Activated CD4-positive, alpha-beta T cell treated with anti-CD3 and anti-CD28 coated beads, Interleukin-2, amount 10 ng/mL, durations not matched to agents 24 days and 14 days (primary cell): ENCODE results near the gene MAP1LC3B. TPM values are rescaled to one million over a fixed set of nuclear protein-coding genes. Genes with fewer than 3 reads are reported as not detected.
"Not testable (repeated sequence)": the region's sequence is repeated elsewhere in the genome, so short reads cannot be mapped to it uniquely, and the experiment has no call there.

Experiments used
- DNase-seq: peaks from one replicate; pipeline ENCODE4 v3.0.0; 2022
- H3K27ac Mint-ChIP-seq: one replicate; pipeline ENCODE4 v1.8.0; 2022; ENCODE audit warnings: mild to moderate bottlenecking, mixed read lengths
- H3K27me3 Mint-ChIP-seq: one replicate; pipeline ENCODE4 v1.8.0; 2022; ENCODE audit warnings: mixed read lengths
- H3K36me3 Mint-ChIP-seq: one replicate; pipeline ENCODE4 v1.8.0; 2022; ENCODE audit warnings: low read depth, mild to moderate bottlenecking, mixed read lengths
- H3K4me1 Mint-ChIP-seq: one replicate; pipeline ENCODE4 v1.8.0; 2021; ENCODE audit warnings: mixed read lengths
- H3K4me3 Mint-ChIP-seq: one replicate; pipeline ENCODE4 v1.8.0; 2022; ENCODE audit warnings: mild to moderate bottlenecking, moderate library complexity, mixed read lengths
- H3K9me3 Mint-ChIP-seq: one replicate; pipeline ENCODE4 v1.8.0; 2021; ENCODE audit warnings: mixed read lengths
- intact Hi-C: fragments of 100-400 bp; cut with micrococcal nuclease; formaldehyde crosslinking; loops from one replicate; pipeline ENCODE4 v1.15.1; 2023
- total RNA-seq: library from RNA; stranded (reverse); gene quantifications from 2 replicates; pipeline ENCODE4 v1.2.3, GENCODE V29; 2022

Gene MAP1LC3B
- total RNA-seq, 1 donor from 2014 or later = 38.3 TPM

GRCh38 chr16:87351320-87351698 is 40.8 kb upstream of the MAP1LC3B start:
- intact Hi-C loops = no loop called here

GRCh38 chr16:87352818-87353217 is 39.3 kb upstream of the MAP1LC3B start:
- Mint-ChIP-seq H3K27me3 (no peaks in the 10 kb centered on the region), H3K4me3 (no peak overlapping the region), H3K36me3 (peaks cover 12% of the 10 kb centered on the region), H3K9me3 (no peaks in the 10 kb centered on the region), H3K4me1 (no peaks in the 10 kb centered on the region), H3K27ac (no peak overlapping the region)
- intact Hi-C loops = no loop called here
- DNase-seq = no peak

More at GRCh38 chr16:87351320-87351698, 40.8 kb upstream of the MAP1LC3B start:
- H3K27me3 Mint-ChIP-seq = no peaks in the 10 kb centered on the region
- H3K4me3 Mint-ChIP-seq = no peak overlapping the region
- no peak for DNase-seq
- H3K4me1 Mint-ChIP-seq = no peaks in the 10 kb centered on the region
- H3K9me3 Mint-ChIP-seq = no peaks in the 10 kb centered on the region
- no peak overlapping the region for H3K27ac Mint-ChIP-seq
- H3K36me3 Mint-ChIP-seq = peaks cover 12% of the 10 kb centered on the region

- H3K9me3 Mint-ChIP-seq = no peaks in the 10 kb centered on the region
- H3K36me3 Mint-ChIP-seq = peaks cover 13% of the 10 kb centered on the region
- no peak overlapping the region for H3K4me3 Mint-ChIP-seq
- no peaks in the 10 kb centered on the region for H3K4me1 Mint-ChIP-seq
- no peak overlapping the region for H3K27ac Mint-ChIP-seq
- intact Hi-C loops = no loop called here
- H3K27me3 Mint-ChIP-seq = no peaks in the 10 kb centered on the region
- DNase-seq = no peak
These were observed 38.5 kb upstream of the MAP1LC3B start for GRCh38 chr16:87353613-87354012.

- Mint-ChIP-seq H3K9me3 (no peaks in the 10 kb centered on the region), H3K27ac (peak overlapping the region; percentile 20), H3K4me1 (peaks cover 5% of the 10 kb centered on the region), H3K4me3 (no peak overlapping the region), H3K36me3 (peaks cover 21% of the 10 kb centered on the region), H3K27me3 (no peaks in the 10 kb centered on the region)
- no peak for DNase-seq
- intact Hi-C loops = no loop called here
These were observed 35.7 kb upstream of the MAP1LC3B start for GRCh38 chr16:87356491-87356853.

GRCh38 chr16:87358250-87358649 is 33.9 kb upstream of the MAP1LC3B start:
- Mint-ChIP-seq H3K9me3 (no peaks in the 10 kb centered on the region), H3K4me3 (no peak overlapping the region), H3K27ac (no peak overlapping the region), H3K27me3 (no peaks in the 10 kb centered on the region), H3K36me3 (peaks cover 26% of the 10 kb centered on the region), H3K4me1 (peaks cover 5% of the 10 kb centered on the region)
- DNase-seq = no peak
- intact Hi-C loops = no loop called here

- H3K4me3 Mint-ChIP-seq = no peak overlapping the region
- intact Hi-C loops = no loop called here
- no peaks in the 10 kb centered on the region for H3K9me3 Mint-ChIP-seq
- no peaks in the 10 kb centered on the region for H3K27me3 Mint-ChIP-seq
- no peak for DNase-seq
- peaks cover 8% of the 10 kb centered on the region for H3K4me1 Mint-ChIP-seq
- H3K27ac Mint-ChIP-seq = no peak overlapping the region
- peaks cover 30% of the 10 kb centered on the region for H3K36me3 Mint-ChIP-seq
These were observed 33.4 kb upstream of the MAP1LC3B start for GRCh38 chr16:87358696-87359095.

GRCh38 chr16:87359121-87359520 is 33.0 kb upstream of the MAP1LC3B start:
- Mint-ChIP-seq H3K4me1 (peaks cover 8% of the 10 kb centered on the region), H3K27ac (no peak overlapping the region), H3K4me3 (no peak overlapping the region), H3K36me3 (peaks cover 30% of the 10 kb centered on the region), H3K27me3 (no peaks in the 10 kb centered on the region), H3K9me3 (no peaks in the 10 kb centered on the region)
- intact Hi-C loops = no loop called here
- DNase-seq = no peak

GRCh38 chr16:87360862-87361610 is 31.1 kb upstream of the MAP1LC3B start:
- Mint-ChIP-seq H3K9me3 (no peaks in the 10 kb centered on the region), H3K36me3 (peaks cover 35% of the 10 kb centered on the region)

GRCh38 chr16:87361916-87362619 is 30.1 kb upstream of the MAP1LC3B start:
- no peaks in the 10 kb centered on the region for H3K9me3 Mint-ChIP-seq
- intact Hi-C loops = no loop called here
- no peaks in the 10 kb centered on the region for H3K27me3 Mint-ChIP-seq
- peaks cover 19% of the 10 kb centered on the region for H3K4me1 Mint-ChIP-seq
- DNase-seq = no peak
- no peak overlapping the region for H3K4me3 Mint-ChIP-seq
- no peak overlapping the region for H3K27ac Mint-ChIP-seq
- peaks cover 37% of the 10 kb centered on the region for H3K36me3 Mint-ChIP-seq

More at GRCh38 chr16:87360862-87361610, 31.1 kb upstream of the MAP1LC3B start:
- Mint-ChIP-seq H3K4me3 (no peak overlapping the region), H3K27me3 (no peaks in the 10 kb centered on the region), H3K4me1 (peaks cover 19% of the 10 kb centered on the region), H3K27ac (no peak overlapping the region)
- DNase-seq = no peak
- intact Hi-C loops = no loop called here

GRCh38 chr16:87362828-87363559 is 29.1 kb upstream of the MAP1LC3B start:
- intact Hi-C loops, DNase-seq, H3K9me3 Mint-ChIP-seq, H3K4me3 Mint-ChIP-seq, H3K27ac Mint-ChIP-seq, H3K27me3 Mint-ChIP-seq: not testable (repeated sequence)
- Mint-ChIP-seq H3K4me1 (peaks cover 25% of the 10 kb centered on the region), H3K36me3 (peaks cover 36% of the 10 kb centered on the region)

GRCh38 chr16:87363771-87364455 is 28.2 kb upstream of the MAP1LC3B start:
- no peaks in the 10 kb centered on the region for H3K27me3 Mint-ChIP-seq
- peaks cover 31% of the 10 kb centered on the region for H3K4me1 Mint-ChIP-seq
- H3K36me3 Mint-ChIP-seq = peaks cover 33% of the 10 kb centered on the region
- H3K4me3 Mint-ChIP-seq = peak overlapping the region; percentile 54
- peak overlapping the region; percentile 16 for H3K27ac Mint-ChIP-seq
- no peak for DNase-seq
- intact Hi-C loops = no loop called here
- H3K9me3 Mint-ChIP-seq = no peaks in the 10 kb centered on the region

GRCh38 chr16:87365021-87365713 is 27.0 kb upstream of the MAP1LC3B start:
- Mint-ChIP-seq H3K36me3 (peaks cover 25% of the 10 kb centered on the region), H3K4me3 (no peak overlapping the region), H3K27me3 (no peaks in the 10 kb centered on the region), H3K4me1 (peaks cover 34% of the 10 kb centered on the region), H3K27ac (no peak overlapping the region), H3K9me3 (no peaks in the 10 kb centered on the region)
- intact Hi-C loops = no loop called here
- no peak for DNase-seq

- H3K27me3 Mint-ChIP-seq = no peaks in the 10 kb centered on the region
- intact Hi-C loops = no loop called here
- H3K4me3 Mint-ChIP-seq = no peak overlapping the region
- no peak for DNase-seq
- H3K4me1 Mint-ChIP-seq = peaks cover 32% of the 10 kb centered on the region
- H3K36me3 Mint-ChIP-seq = peaks cover 20% of the 10 kb centered on the region
- peak overlapping the region; percentile 50 for H3K27ac Mint-ChIP-seq
- H3K9me3 Mint-ChIP-seq = no peaks in the 10 kb centered on the region
These were observed 25.8 kb upstream of the MAP1LC3B start for GRCh38 chr16:87366288-87366687.
